ENCODE data around the gene LRRFIP2. TPM values are rescaled to one million over a fixed set of nuclear protein-coding genes. Genes with fewer than 3 reads are reported as not detected.
"Not testable (repeated sequence)": the region's sequence is repeated elsewhere in the genome, so short reads cannot be mapped to it uniquely, and the experiment has no call there.

LRRFIP2 gene
- total and polyA plus RNA-seq, 2 of the 4 experiments (the other 2 are of a cell fraction) = 20.6 to 31.0 TPM

DNA sequence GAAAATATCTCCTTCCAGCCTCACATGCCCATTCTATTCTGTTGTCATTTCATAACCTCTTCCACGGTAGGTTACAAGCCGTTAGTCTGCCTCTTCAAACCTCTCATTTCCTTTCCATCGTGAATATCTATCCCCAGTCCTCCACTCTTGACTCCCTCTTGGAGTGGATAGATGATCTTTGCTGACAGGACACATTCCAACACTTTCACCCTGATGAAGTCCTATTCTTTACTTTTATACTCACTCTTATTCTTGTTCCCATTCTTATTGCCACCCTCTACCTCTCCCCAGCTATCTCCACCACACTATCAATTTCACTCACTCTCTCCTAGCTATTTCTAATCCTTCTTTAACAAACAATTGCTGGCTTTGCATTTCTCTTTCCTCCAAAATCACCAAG is 34.2 kb upstream of the LRRFIP2 start:
- H3K27ac ChIP-seq (ENCODE audit: insufficient read depth, low read length); dilution Hi-C loops (cut with HindIII; ENCODE audit: low sequenced_read_pairs, unreplicated experiment): not testable (repeated sequence)
- in situ Hi-C loops (cut with MboI; ENCODE audit: low sequenced_read_pairs) = loop anchor here (25.0 kb wide), 1 partner anchor 471 kb away; no protein-coding TSS in a partner anchor

DNA sequence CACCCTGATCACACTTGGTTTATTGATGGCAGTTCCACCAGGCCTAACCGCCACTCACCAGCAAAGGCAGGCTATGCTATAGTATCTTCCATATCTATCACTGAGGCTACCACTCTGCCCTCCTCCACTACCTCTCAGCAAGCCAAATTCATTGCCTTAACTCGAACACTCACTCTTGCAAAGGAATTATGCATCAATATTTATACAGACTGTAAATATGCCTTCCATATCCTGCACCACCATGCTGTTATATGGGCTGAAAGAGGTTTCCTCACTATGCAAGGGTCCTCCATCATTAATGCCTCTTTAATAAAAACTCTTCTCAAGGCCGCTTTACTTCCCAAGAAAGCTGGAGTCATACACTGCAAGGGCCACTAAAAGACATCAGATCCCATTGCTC is 33.6 kb upstream of the LRRFIP2 start:
- H3K4ac ChIP-seq (ENCODE audit: low read depth, low read length); H2AK9ac ChIP-seq (replicated peaks; ENCODE audit: low read depth, low read length, poor library complexity); H3K27ac ChIP-seq (ENCODE audit: insufficient read depth, low read length); H3K18ac ChIP-seq (ENCODE audit: low read depth, low read length); H2BK5ac ChIP-seq (ENCODE audit: low read depth, low read length, poor library complexity, severe bottlenecking); H3K4me2 ChIP-seq (ENCODE audit: low read depth, low read length); H2BK15ac ChIP-seq (ENCODE audit: low read depth, low read length); H3K9me3 ChIP-seq (ENCODE audit: control insufficient read depth, insufficient read depth, low read length); H2AK5ac ChIP-seq (ENCODE audit: low read depth, low read length); intact Hi-C loops (cut with micrococcal nuclease); POLR2A ChIA-PET (ENCODE audit: unreplicated experiment); H3K4me1 ChIP-seq (ENCODE audit: control insufficient read depth, insufficient read depth, low read length); H3K9me1 ChIP-seq (ENCODE audit: insufficient read depth, low read length); H3K79me1 ChIP-seq (ENCODE audit: low read depth in 1 of 2, low read length in 2 of 2); H2BK120ac ChIP-seq (ENCODE audit: low read depth, low read length); ATAC-seq (ENCODE audit: low read depth); CTCF ChIA-PET; H2BK20ac ChIP-seq (ENCODE audit: low read depth, low read length); H3K36me3 ChIP-seq (ENCODE audit: control insufficient read depth, insufficient read depth, low read length); BruUV-seq (replicated peaks); H3K4me3 ChIP-seq (ENCODE audit: insufficient read depth, low read depth, low read length); H3K56ac ChIP-seq (ENCODE audit: extremely low read depth, insufficient read depth, low read length); H3K14ac ChIP-seq (replicated peaks; ENCODE audit: low read depth, low read length); H4K8ac ChIP-seq (ENCODE audit: low read depth in 2 of 2, low read length in 2 of 2); H3K23ac ChIP-seq (ENCODE audit: low read depth, low read length); H3K27me3 ChIP-seq (ENCODE audit: control insufficient read depth, insufficient read depth, low read length); H4K20me1 ChIP-seq (ENCODE audit: insufficient read depth, low read length); H4K5ac ChIP-seq (ENCODE audit: low read depth, low read length); H4K91ac ChIP-seq (ENCODE audit: insufficient read depth, low read depth, low read length); H2AFZ ChIP-seq (replicated peaks; ENCODE audit: low read length, poor library complexity); dilution Hi-C loops (cut with HindIII; ENCODE audit: low sequenced_read_pairs, unreplicated experiment); H3K9ac ChIP-seq (ENCODE audit: low read depth, low read length); DNase-seq: not testable (repeated sequence)
- WGBS, 2 experiments (ENCODE audit: extremely low coverage in 2 of 2, insufficient read length in 1 of 2) = 100% methylated on average over 1 of the region's 3 CpGs; no CpG with 5 or more reads in 1 of the 2 experiments
- in situ Hi-C loops (cut with MboI; ENCODE audit: low sequenced_read_pairs) = loop anchor here (25.0 kb wide), 1 partner anchor 471 kb away; no protein-coding TSS in a partner anchor

More for the DNA sequence above, 34.2 kb upstream of the LRRFIP2 start:
- H3K9me3 ChIP-seq (ENCODE audit: control insufficient read depth, insufficient read depth, low read length); H3K4me2 ChIP-seq (ENCODE audit: low read depth, low read length); H4K91ac ChIP-seq (ENCODE audit: insufficient read depth, low read depth, low read length); H3K36me3 ChIP-seq (ENCODE audit: control insufficient read depth, insufficient read depth, low read length); H3K23ac ChIP-seq (ENCODE audit: low read depth, low read length); POLR2A ChIA-PET (ENCODE audit: unreplicated experiment); H3K56ac ChIP-seq (ENCODE audit: extremely low read depth, insufficient read depth, low read length); intact Hi-C loops (cut with micrococcal nuclease); H3K4ac ChIP-seq (ENCODE audit: low read depth, low read length); H3K4me1 ChIP-seq (ENCODE audit: control insufficient read depth, insufficient read depth, low read length); H3K14ac ChIP-seq (replicated peaks; ENCODE audit: low read depth, low read length); H3K18ac ChIP-seq (ENCODE audit: low read depth, low read length); H3K9me1 ChIP-seq (ENCODE audit: insufficient read depth, low read length); BruUV-seq (replicated peaks); H3K27me3 ChIP-seq (ENCODE audit: control insufficient read depth, insufficient read depth, low read length); H2BK120ac ChIP-seq (ENCODE audit: low read depth, low read length); H2AK5ac ChIP-seq (ENCODE audit: low read depth, low read length); H2BK20ac ChIP-seq (ENCODE audit: low read depth, low read length); ATAC-seq (ENCODE audit: low read depth); H2BK15ac ChIP-seq (ENCODE audit: low read depth, low read length); H3K4me3 ChIP-seq (ENCODE audit: insufficient read depth, low read depth, low read length); DNase-seq; H2BK5ac ChIP-seq (ENCODE audit: low read depth, low read length, poor library complexity, severe bottlenecking); H3K9ac ChIP-seq (ENCODE audit: low read depth, low read length); H4K20me1 ChIP-seq (ENCODE audit: insufficient read depth, low read length); CTCF ChIA-PET; H3K79me1 ChIP-seq (ENCODE audit: low read depth in 1 of 2, low read length in 2 of 2); H4K5ac ChIP-seq (ENCODE audit: low read depth, low read length); H2AK9ac ChIP-seq (replicated peaks; ENCODE audit: low read depth, low read length, poor library complexity); H2AFZ ChIP-seq (replicated peaks; ENCODE audit: low read length, poor library complexity); H4K8ac ChIP-seq (ENCODE audit: low read depth in 2 of 2, low read length in 2 of 2): not testable (repeated sequence)
- WGBS, 2 experiments (ENCODE audit: extremely low coverage in 2 of 2, insufficient read length in 1 of 2) = no CpG with 5 or more reads among the region's 3 CpGs
- TF ChIP-seq MAFK (IDR thresholded peaks at IDR 0.05; ENCODE audit: low read depth, low read length) = peak; percentile 38; the same call in 1 of the 2 replicates

Data from IMR-90 (cell line).